ENCODE measurements around the gene GSN. TPM values are rescaled to one million over a fixed set of nuclear protein-coding genes. Genes with fewer than 3 reads are reported as not detected.

Gene GSN
- total and polyA plus RNA-seq, 2 of the 13 experiments (the other 11 are each of a cell fraction or from before 2014, with no cell fraction given), result 294 to 307 TPM

DNA sequence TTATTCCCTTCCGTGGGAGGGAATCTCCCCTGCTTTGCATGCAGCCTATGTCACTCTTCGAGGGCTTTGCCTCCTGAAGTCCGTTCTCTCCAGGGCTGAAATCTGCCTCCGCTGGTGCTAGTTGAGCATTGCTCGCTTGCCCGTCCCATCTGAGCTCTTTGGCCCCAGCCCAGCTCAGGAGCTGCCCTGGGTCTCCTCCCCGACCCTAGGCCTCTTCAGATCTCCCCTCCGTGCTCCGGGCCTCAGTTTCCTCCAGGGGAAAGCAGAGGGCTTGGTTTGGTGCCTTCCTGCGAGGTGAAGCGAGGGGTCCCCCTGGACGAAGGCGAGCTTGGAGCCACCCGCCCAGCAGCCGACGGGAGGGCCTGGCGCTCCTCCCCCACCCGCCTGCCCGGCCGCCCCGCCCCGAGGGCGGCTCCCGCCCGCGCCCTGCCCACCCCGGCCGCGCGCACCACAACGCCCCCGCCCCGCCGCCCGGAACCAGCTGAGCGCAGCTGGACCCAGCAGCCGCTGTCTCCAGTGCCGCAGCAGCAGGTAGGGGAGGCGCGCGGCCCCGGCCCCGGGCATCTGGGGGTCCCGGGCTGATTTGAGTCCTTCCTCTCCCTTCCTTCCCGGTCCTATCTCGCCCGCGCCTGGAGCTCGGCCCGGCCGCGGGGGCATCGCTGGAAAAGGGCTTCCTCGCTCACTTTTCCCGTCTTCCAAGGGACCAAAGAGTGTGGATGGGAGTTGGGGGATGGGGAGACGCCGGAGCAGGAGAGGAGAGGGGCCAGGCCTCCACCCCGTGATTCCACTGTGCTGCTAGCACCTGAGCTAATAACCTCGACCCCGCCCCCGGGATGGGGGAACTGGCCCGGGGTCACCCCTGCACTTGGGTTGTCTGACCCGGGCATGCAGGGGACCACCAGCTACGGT lies at the start of gene GSN (continued):
- TF ChIP-seq ZNF569 (CRISPR knock-in tag; IDR thresholded peaks at IDR 0.05; ENCODE audit: borderline replicate concordance) (no peak), CCAR2 (optimal IDR thresholded peaks at IDR 0.05; ENCODE audit: low read depth, low read length) (no peak), NCOA2 (CRISPR knock-in tag; IDR thresholded peaks at IDR 0.05) (no peak), RBFOX2 (IDR thresholded peaks at IDR 0.05; ENCODE audit: low read depth, low read length) (no peak), ELF3 (CRISPR knock-in tag; IDR thresholded peaks at IDR 0.05) (no peak), SUZ12 (IDR thresholded peaks at IDR 0.05; ENCODE audit: low read depth, low read length) (no peak), SAFB2 (CRISPR knock-in tag; IDR thresholded peaks at IDR 0.05; ENCODE audit: borderline replicate concordance, low read depth) (0 out of 2 replicates have a peak, but pooled peaks have one; percentile 23), KDM5B (CRISPR knock-in tag; IDR thresholded peaks at IDR 0.05; ENCODE audit: borderline replicate concordance) (peak; percentile 22; the same call in 1 of the 2 replicates), ZNF354B (CRISPR knock-in tag; IDR thresholded peaks at IDR 0.05) (0 out of 2 replicates have a peak, but pooled peaks have one; percentile 11), DMAP1 (CRISPR knock-in tag; IDR thresholded peaks at IDR 0.05) (no peak), ZNF546 (CRISPR knock-in tag; conservative IDR thresholded peaks at IDR 0.05) (no peak)
- TF ChIP-seq, protein P1, sequence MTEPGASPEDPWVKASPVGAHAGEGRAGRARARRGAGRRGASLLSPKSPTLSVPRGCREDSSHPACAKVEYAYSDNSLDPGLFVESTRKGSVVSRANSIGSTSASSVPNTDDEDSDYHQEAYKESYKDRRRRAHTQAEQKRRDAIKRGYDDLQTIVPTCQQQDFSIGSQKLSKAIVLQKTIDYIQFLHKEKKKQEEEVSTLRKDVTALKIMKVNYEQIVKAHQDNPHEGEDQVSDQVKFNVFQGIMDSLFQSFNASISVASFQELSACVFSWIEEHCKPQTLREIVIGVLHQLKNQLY (CRISPR knock-in tag; IDR thresholded peaks at IDR 0.05), result no peak
- TF ChIP-seq, protein P2, sequence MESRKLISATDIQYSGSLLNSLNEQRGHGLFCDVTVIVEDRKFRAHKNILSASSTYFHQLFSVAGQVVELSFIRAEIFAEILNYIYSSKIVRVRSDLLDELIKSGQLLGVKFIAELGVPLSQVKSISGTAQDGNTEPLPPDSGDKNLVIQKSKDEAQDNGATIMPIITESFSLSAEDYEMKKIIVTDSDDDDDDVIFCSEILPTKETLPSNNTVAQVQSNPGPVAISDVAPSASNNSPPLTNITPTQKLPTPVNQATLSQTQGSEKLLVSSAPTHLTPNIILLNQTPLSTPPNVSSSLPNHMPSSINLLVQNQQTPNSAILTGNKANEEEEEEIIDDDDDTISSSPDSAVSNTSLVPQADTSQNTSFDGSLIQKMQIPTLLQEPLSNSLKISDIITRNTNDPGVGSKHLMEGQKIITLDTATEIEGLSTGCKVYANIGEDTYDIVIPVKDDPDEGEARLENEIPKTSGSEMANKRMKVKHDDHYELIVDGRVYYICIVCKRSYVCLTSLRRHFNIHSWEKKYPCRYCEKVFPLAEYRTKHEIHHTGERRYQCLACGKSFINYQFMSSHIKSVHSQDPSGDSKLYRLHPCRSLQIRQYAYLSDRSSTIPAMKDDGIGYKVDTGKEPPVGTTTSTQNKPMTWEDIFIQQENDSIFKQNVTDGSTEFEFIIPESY (CRISPR knock-in tag; IDR thresholded peaks at IDR 0.05), result no peak
- TF ChIP-seq, protein P3, sequence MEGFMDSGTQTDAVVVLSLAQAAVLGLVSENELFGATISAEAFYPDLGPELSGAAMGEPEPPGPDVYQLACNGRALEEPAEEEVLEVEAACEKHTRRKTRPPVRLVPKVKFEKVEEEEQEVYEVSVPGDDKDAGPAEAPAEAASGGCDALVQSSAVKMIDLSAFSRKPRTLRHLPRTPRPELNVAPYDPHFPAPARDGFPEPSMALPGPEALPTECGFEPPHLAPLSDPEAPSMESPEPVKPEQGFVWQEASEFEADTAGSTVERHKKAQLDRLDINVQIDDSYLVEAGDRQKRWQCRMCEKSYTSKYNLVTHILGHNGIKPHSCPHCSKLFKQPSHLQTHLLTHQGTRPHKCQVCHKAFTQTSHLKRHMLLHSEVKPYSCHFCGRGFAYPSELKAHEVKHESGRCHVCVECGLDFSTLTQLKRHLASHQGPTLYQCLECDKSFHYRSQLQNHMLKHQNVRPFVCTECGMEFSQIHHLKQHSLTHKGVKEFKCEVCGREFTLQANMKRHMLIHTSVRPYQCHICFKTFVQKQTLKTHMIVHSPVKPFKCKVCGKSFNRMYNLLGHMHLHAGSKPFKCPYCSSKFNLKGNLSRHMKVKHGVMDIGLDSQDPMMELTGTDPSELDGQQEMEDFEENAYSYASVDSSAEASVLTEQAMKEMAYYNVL (CRISPR knock-in tag; IDR thresholded peaks at IDR 0.05; ENCODE audit: borderline replicate concordance), result no peak
- TF ChIP-seq, protein P4, sequence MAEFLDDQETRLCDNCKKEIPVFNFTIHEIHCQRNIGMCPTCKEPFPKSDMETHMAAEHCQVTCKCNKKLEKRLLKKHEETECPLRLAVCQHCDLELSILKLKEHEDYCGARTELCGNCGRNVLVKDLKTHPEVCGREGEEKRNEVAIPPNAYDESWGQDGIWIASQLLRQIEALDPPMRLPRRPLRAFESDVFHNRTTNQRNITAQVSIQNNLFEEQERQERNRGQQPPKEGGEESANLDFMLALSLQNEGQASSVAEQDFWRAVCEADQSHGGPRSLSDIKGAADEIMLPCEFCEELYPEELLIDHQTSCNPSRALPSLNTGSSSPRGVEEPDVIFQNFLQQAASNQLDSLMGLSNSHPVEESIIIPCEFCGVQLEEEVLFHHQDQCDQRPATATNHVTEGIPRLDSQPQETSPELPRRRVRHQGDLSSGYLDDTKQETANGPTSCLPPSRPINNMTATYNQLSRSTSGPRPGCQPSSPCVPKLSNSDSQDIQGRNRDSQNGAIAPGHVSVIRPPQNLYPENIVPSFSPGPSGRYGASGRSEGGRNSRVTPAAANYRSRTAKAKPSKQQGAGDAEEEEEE (CRISPR knock-in tag; IDR thresholded peaks at IDR 0.05; ENCODE audit: borderline replicate concordance), result no peak; the same call in 1 of the 2 replicates
- TF ChIP-seq, protein P5, sequence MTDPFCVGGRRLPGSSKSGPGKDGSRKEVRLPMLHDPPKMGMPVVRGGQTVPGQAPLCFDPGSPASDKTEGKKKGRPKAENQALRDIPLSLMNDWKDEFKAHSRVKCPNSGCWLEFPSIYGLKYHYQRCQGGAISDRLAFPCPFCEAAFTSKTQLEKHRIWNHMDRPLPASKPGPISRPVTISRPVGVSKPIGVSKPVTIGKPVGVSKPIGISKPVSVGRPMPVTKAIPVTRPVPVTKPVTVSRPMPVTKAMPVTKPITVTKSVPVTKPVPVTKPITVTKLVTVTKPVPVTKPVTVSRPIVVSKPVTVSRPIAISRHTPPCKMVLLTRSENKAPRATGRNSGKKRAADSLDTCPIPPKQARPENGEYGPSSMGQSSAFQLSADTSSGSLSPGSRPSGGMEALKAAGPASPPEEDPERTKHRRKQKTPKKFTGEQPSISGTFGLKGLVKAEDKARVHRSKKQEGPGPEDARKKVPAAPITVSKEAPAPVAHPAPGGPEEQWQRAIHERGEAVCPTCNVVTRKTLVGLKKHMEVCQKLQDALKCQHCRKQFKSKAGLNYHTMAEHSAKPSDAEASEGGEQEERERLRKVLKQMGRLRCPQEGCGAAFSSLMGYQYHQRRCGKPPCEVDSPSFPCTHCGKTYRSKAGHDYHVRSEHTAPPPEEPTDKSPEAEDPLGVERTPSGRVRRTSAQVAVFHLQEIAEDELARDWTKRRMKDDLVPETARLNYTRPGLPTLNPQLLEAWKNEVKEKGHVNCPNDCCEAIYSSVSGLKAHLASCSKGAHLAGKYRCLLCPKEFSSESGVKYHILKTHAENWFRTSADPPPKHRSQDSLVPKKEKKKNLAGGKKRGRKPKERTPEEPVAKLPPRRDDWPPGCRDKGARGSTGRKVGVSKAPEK (CRISPR knock-in tag; IDR thresholded peaks at IDR 0.05; ENCODE audit: borderline replicate concordance), result no peak

Data from HepG2 (cell line).